GM12878 (cell line): ENCODE results near the gene LRRC51.

Experiments
- EZH2 ChIP-seq: IDR thresholded peaks from 2 replicates; pipeline ENCODE4 v1.6.1; 2012; ENCODE audit warnings: low read depth, mild to moderate bottlenecking, control low read depth, inconsistent platforms, low read length, borderline replicate concordance; ENCODE audit not compliant: control insufficient read depth
- GABPA ChIP-seq: IDR thresholded peaks from 2 replicates; pipeline ENCODE4 v1.6.1; 2014; ENCODE audit warnings: antibody characterized with exemption, low read depth, mild to moderate bottlenecking, inconsistent platforms
- NFYA ChIP-seq: IDR thresholded peaks from 2 replicates; pipeline ENCODE4 v1.6.1; 2011; ENCODE audit warnings: low read depth, mild to moderate bottlenecking, low read length, improper control_type of control experiment, borderline replicate concordance
- POLR2A ChIP-seq: IDR thresholded peaks from 2 replicates; pipeline ENCODE4 v1.6.1; 2011; ENCODE audit warnings: low read depth, mild to moderate bottlenecking, low read length
- POLR2AphosphoS5 ChIP-seq: IDR thresholded peaks from 2 replicates; pipeline ENCODE4 v1.6.1; 2011; ENCODE audit warnings: mild to moderate bottlenecking, low read length, inconsistent platforms
- RB1 ChIP-seq: fragments of 450-650 bp; formaldehyde crosslinking; IDR thresholded peaks from 2 replicates; pipeline ENCODE4 v1.6.1; 2017; ENCODE audit warnings: mild to moderate bottlenecking, borderline replicate concordance
- RFX5 ChIP-seq: IDR thresholded peaks from 2 replicates; pipeline ENCODE4 v1.6.1; 2011; ENCODE audit warnings: low read depth, low read length, improper control_type of control experiment
- SMARCA5 ChIP-seq: fragments of 450-650 bp; IDR thresholded peaks from 2 replicates; pipeline ENCODE4 v1.6.1; 2017; ENCODE audit warnings: mild to moderate bottlenecking
- ZZZ3 ChIP-seq: IDR thresholded peaks from 2 replicates; pipeline ENCODE4 v1.6.1; 2011; ENCODE audit warnings: low read depth; ENCODE audit not compliant: control insufficient read depth, insufficient read length
- TF ChIP-seq, protein P1 (sequence below): IDR thresholded peaks from 2 replicates; pipeline ENCODE4 v1.6.1; 2012; ENCODE audit warnings: low read depth, low read length, improper control_type of control experiment
- TF ChIP-seq, protein P2 (sequence below), 3 experiments: IDR thresholded peaks in 2 of 3; conservative IDR thresholded peaks in 1 of 3; 2 replicates each; pipeline ENCODE4 v1.5.1; 2011; ENCODE audit warnings: low read depth in 3 of 3, low read length in 3 of 3, mild to moderate bottlenecking in 3 of 3, control low read depth in 2 of 3, moderate library complexity in 2 of 3, inconsistent platforms in 1 of 3, mixed read lengths in 1 of 3; ENCODE audit not compliant: control insufficient read depth in 2 of 3, insufficient read depth in 1 of 3; ENCODE audit errors: extremely low read depth in 1 of 3
- TF ChIP-seq, protein P3 (sequence below): IDR thresholded peaks from 2 replicates; pipeline ENCODE4 v1.6.1; 2011; ENCODE audit warnings: low read depth, mild to moderate bottlenecking, low read length, moderate library complexity, borderline replicate concordance; ENCODE audit errors: extremely low read depth

DNA sequence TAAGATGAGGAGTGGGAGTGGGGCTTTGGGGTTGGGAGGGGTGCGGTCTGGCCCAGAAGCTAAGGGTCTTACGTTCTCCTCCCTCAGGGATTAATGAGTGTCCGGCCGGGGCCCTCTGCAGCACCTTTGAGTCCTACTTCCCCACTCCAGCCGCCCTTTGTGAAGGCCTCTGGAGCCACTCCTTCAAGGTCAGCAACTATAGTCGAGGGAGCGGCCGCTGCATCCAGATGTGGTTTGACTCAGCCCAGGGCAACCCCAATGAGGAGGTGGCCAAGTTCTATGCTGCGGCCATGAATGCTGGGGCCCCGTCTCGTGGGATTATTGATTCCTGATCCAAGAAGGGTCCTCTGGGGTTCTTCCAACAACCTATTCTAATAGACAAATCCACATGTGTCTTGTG lies 58.9 kb downstream of the LRRC51 start:
- TF ChIP-seq SMARCA5 (no peak), ZZZ3 (no peak), GABPA (no peak), POLR2AphosphoS5 (no peak), POLR2A (no peak), NFYA (no peak), EZH2 (no peak), RFX5 (no peak), RB1 (no peak)
- TF ChIP-seq, protein P1, sequence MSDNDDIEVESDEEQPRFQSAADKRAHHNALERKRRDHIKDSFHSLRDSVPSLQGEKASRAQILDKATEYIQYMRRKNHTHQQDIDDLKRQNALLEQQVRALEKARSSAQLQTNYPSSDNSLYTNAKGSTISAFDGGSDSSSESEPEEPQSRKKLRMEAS = no peak
- TF ChIP-seq, protein P2, sequence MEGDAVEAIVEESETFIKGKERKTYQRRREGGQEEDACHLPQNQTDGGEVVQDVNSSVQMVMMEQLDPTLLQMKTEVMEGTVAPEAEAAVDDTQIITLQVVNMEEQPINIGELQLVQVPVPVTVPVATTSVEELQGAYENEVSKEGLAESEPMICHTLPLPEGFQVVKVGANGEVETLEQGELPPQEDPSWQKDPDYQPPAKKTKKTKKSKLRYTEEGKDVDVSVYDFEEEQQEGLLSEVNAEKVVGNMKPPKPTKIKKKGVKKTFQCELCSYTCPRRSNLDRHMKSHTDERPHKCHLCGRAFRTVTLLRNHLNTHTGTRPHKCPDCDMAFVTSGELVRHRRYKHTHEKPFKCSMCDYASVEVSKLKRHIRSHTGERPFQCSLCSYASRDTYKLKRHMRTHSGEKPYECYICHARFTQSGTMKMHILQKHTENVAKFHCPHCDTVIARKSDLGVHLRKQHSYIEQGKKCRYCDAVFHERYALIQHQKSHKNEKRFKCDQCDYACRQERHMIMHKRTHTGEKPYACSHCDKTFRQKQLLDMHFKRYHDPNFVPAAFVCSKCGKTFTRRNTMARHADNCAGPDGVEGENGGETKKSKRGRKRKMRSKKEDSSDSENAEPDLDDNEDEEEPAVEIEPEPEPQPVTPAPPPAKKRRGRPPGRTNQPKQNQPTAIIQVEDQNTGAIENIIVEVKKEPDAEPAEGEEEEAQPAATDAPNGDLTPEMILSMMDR (IDR thresholded peaks at IDR 0.05 in 2 of 3, conservative IDR thresholded peaks at IDR 0.05 in 1 of 3; ENCODE audit: control insufficient read depth in 2 of 3, extremely low read depth in 1 of 3, insufficient read depth in 1 of 3, low read depth in 3 of 3, low read length in 3 of 3) = no peak
- TF ChIP-seq, protein P3, sequence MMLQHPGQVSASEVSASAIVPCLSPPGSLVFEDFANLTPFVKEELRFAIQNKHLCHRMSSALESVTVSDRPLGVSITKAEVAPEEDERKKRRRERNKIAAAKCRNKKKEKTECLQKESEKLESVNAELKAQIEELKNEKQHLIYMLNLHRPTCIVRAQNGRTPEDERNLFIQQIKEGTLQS = no peak
